Right lobe of liver (tissue), 4 donors: ENCODE results near the gene CLSTN2.

Source experiments
- CTCF ChIP-seq, 4 donors: fragments of 200-600 bp in 3 of 4; fragments of 450-650 bp in 1 of 4; IDR thresholded peaks; one replicate each; pipeline versions ENCODE4 v1.5.1 to v1.8.0; 2016 to 2022; ENCODE audit warnings: antibody characterized with exemption in 4 of 4, mild to moderate bottlenecking in 2 of 4
- POLR2A ChIP-seq: fragments of 450-650 bp; IDR thresholded peaks from one replicate; pipeline ENCODE4 v1.6.1; 2017; ENCODE audit warnings: antibody characterized with exemption, mild to moderate bottlenecking
- donor health status: DM: no; HTN: no; CAD: no.
- donor health status: DM: no; HTN: no; CAD: no.
- donor health status: DM: no; HTN: yes; CAD: no.

- no peak for TF ChIP-seq CTCF (IDR thresholded peaks at IDR 0.05)
- TF ChIP-seq POLR2A = no peak
These were observed 288.2 kb downstream of the CLSTN2 start for GRCh38 chr3:140223197-140223596.
